K562 treated with DMSO at 1 percent for 4 hours (cell line): Measurements from ENCODE around the gene LAYN. TPM values are rescaled to one million over a fixed set of nuclear protein-coding genes. Genes with fewer than 3 reads are reported as not detected.

Source experiments
- total RNA-seq: library from RNA; unstranded; fragments of 300-600 nt; gene quantifications from 2 replicates; pipeline ENCODE4 v1.2.3, GENCODE V29; 2022; ENCODE audit not compliant: insufficient read depth

Gene LAYN, protein sequence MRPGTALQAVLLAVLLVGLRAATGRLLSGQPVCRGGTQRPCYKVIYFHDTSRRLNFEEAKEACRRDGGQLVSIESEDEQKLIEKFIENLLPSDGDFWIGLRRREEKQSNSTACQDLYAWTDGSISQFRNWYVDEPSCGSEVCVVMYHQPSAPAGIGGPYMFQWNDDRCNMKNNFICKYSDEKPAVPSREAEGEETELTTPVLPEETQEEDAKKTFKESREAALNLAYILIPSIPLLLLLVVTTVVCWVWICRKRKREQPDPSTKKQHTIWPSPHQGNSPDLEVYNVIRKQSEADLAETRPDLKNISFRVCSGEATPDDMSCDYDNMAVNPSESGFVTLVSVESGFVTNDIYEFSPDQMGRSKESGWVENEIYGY
- not detected in 2 replicates for total RNA-seq

DNA sequence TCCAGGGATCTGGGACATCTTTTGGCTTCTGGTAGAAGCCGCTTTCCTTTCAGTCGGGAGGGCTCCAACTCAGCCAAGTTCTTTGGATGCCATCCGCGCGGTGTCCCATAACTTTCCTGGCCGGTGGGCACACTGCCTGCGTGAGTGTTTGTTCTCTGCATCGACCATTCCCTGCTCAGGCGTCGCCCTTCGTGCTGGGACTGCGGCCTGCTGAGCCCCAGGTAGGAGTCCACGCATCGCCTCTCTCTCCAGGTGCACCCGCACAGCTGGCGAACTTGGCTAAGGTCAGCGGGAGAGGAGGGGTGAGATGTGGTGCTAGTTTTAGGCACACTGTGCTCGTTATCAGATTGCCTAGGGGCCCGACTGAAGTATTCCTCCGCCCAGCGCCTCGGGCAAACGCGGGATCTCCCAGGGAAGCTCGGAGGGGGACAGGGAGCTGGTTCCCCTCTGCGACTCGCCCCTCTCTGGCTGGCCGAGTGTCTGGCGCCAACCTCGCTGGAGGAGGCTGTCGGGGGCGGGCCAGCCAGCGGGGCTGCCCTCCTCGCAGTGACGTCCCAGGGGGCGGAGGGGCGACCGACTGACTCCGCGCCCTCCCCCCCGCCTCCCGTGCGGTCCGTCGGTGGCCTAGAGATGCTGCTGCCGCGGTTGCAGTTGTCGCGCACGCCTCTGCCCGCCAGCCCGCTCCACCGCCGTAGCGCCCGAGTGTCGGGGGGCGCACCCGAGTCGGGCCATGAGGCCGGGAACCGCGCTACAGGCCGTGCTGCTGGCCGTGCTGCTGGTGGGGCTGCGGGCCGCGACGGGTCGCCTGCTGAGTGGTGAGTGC is at the start of gene LAYN:
Gene LAYN (plus strand): TSS at position 607 of the 823 bp plus-strand sequence. CDS start 124 bp downstream, at position 731.

GRCh38 chr11:111512296-111513239 is 28.0 kb upstream of the LAYN start, which contains the start of gene BTG4:
TSS of gene BTG4 (minus strand) at chr11:111512386. CDS start at chr11:111498776, 13,610 bp downstream.

DNA sequence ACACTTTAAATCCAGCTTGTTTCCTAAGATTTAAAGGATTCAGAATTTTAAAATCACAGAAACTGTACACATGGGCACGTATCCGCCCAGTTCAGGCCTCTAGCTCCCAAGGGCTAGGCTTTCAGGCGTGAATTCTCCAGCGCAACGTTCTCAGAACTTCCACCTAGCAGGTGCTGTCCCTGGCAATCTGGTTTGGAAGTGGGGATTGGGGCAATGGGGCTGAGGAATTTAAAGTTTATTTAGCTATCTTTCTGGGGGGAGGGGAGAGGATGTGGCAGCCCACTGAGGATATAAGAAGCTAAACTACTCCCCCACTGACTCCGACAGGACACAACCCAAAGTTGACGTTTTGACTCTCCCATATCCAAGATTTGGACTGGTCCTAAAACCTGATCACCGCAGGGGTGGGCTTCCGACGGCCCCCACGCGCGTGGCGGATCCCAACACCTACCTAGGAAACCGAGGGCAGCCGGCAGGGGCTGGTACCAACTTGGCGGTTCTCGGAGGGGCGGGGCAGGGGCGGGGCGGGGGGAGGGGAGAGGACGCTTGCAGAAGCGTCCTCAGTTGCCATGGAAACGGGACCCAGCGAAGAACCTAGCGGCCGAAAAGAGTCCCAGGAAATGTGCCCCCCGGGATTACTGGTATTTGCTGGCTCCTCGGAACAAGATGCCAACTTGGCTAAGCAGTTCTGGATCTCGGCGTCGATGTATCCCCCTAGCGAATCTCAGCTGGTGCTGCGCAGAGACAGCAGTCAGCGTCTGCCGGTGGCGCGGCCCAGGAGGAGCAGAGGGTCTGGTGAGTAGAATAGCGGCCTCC is 26.1 kb upstream of the LAYN start, which contains the start of gene HOATZ:
Gene HOATZ (plus strand): TSS at position 563 of the 816 bp plus-strand sequence. CDS start 7 bp downstream, at position 570.

GRCh38 chr11:111601979-111602864 is 61.7 kb downstream of the LAYN start, which contains the start of gene SIK2:
TSS of gene SIK2 (plus strand) at chr11:111602449. CDS start at chr11:111602564, 115 bp downstream.

Other genes starting within 250 kb of the LAYN start
- not detected in 2 replicates for gene POU2AF3, start 242.2 kb upstream of the LAYN start, total RNA-seq
- not detected in 2 replicates for gene POU2AF1, start 161.4 kb upstream of the LAYN start, total RNA-seq
- gene BTG4, start 28.3 kb upstream of the LAYN start, total RNA-seq, result not detected in 2 replicates
- not detected in 2 replicates for gene HOATZ, start 25.9 kb upstream of the LAYN start, total RNA-seq
- 8.0 and 9.1 TPM in 2 replicates for gene SIK2, start 61.7 kb downstream of the LAYN start, total RNA-seq
- gene PPP2R1B, start 225.7 kb downstream of the LAYN start, total RNA-seq, result 10.3 and 13.1 TPM in 2 replicates